Ishikawa (cell line): ENCODE results near the gene TMEM184C.

Experiments
- CEBPB ChIP-seq: IDR thresholded peaks from 2 replicates; pipeline ENCODE4 v1.6.1; 2012
- CREB1 ChIP-seq: IDR thresholded peaks from 2 replicates; pipeline ENCODE4 v1.6.1; 2012; ENCODE audit warnings: low read depth
- EGR1 ChIP-seq: IDR thresholded peaks from 2 replicates; pipeline ENCODE4 v1.6.1; 2012
- EP300 ChIP-seq: IDR thresholded peaks from 2 replicates; pipeline ENCODE4 v1.6.1; 2012; ENCODE audit warnings: borderline replicate concordance
- MAX ChIP-seq: IDR thresholded peaks from 2 replicates; pipeline ENCODE4 v1.6.1; 2012
- NFIC ChIP-seq: IDR thresholded peaks from 2 replicates; pipeline ENCODE4 v1.6.1; 2012
- RAD21 ChIP-seq: IDR thresholded peaks from 2 replicates; pipeline ENCODE4 v1.6.1; 2012; ENCODE audit warnings: low read depth
- TAF1 ChIP-seq: IDR thresholded peaks from 2 replicates; pipeline ENCODE4 v1.6.1; 2012; ENCODE audit warnings: low read depth, mild to moderate bottlenecking
- TCF12 ChIP-seq: IDR thresholded peaks from 2 replicates; pipeline ENCODE4 v1.6.1; 2012; ENCODE audit warnings: low read depth
- YY1 ChIP-seq: IDR thresholded peaks from 2 replicates; pipeline ENCODE4 v1.6.1; 2012; ENCODE audit warnings: low read depth
- ZBTB7A ChIP-seq: IDR thresholded peaks from 2 replicates; pipeline ENCODE4 v1.6.1; 2012; ENCODE audit warnings: low read depth
- TF ChIP-seq, protein P1 (sequence below): IDR thresholded peaks from 2 replicates; pipeline ENCODE4 v1.6.1; 2012; ENCODE audit warnings: low read depth, mild to moderate bottlenecking

DNA sequence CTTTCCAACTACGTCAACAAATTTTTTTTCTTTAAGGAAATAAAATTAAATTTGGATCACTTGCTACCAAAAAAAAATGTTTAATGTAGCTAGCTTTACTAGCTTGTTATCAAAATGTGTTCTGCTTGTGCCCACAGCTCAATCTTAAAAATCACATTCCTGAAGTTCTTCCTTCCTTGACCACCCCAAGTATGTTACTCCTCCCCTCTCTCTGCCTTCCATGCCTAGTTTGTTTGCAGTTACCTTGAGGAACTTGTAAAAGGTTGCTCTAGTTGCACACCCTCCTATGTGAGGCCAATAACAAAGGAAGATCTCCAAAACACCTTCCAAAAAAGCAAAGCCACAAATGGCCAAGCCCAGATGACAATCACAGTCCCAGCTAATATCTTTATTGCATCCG is 19.6 kb upstream of the TMEM184C start:
- TF ChIP-seq EP300 (no peak), CREB1 (no peak), TAF1 (no peak), TCF12 (no peak), NFIC (no peak), RAD21 (no peak), CEBPB (no peak), MAX (no peak), EGR1 (no peak), YY1 (no peak), ZBTB7A (no peak)
- TF ChIP-seq, protein P1, sequence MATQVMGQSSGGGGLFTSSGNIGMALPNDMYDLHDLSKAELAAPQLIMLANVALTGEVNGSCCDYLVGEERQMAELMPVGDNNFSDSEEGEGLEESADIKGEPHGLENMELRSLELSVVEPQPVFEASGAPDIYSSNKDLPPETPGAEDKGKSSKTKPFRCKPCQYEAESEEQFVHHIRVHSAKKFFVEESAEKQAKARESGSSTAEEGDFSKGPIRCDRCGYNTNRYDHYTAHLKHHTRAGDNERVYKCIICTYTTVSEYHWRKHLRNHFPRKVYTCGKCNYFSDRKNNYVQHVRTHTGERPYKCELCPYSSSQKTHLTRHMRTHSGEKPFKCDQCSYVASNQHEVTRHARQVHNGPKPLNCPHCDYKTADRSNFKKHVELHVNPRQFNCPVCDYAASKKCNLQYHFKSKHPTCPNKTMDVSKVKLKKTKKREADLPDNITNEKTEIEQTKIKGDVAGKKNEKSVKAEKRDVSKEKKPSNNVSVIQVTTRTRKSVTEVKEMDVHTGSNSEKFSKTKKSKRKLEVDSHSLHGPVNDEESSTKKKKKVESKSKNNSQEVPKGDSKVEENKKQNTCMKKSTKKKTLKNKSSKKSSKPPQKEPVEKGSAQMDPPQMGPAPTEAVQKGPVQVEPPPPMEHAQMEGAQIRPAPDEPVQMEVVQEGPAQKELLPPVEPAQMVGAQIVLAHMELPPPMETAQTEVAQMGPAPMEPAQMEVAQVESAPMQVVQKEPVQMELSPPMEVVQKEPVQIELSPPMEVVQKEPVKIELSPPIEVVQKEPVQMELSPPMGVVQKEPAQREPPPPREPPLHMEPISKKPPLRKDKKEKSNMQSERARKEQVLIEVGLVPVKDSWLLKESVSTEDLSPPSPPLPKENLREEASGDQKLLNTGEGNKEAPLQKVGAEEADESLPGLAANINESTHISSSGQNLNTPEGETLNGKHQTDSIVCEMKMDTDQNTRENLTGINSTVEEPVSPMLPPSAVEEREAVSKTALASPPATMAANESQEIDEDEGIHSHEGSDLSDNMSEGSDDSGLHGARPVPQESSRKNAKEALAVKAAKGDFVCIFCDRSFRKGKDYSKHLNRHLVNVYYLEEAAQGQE = no peak
